Measurements from ENCODE around the gene PATE2.

Gene PATE2

GRCh38 chr11:125740617-125741016 is 38.0 kb downstream of the PATE2 start (continued):
- TF ChIP-seq ZNF677 (tag by site-specific recombination; IDR thresholded peaks at IDR 0.05) (no peak), ZEB2 (tag by site-specific recombination; IDR thresholded peaks at IDR 0.05) (no peak), ZNF518A (tag by site-specific recombination; conservative IDR thresholded peaks at IDR 0.05; ENCODE audit: low read depth) (no peak), TCF7L2 (IDR thresholded peaks at IDR 0.05; ENCODE audit: borderline replicate concordance, low read depth, low read length) (no peak), ZBTB6 (tag by site-specific recombination; IDR thresholded peaks at IDR 0.05) (no peak), ZBTB44 (tag by site-specific recombination; IDR thresholded peaks at IDR 0.05) (no peak)

- CTCF ChIA-PET, result interaction anchor here (0.6 kb wide), 1 partner anchor 564 kb away, joined by 3 read pairs; no protein-coding TSS in a partner anchor
- POLR2A ChIA-PET, result no interaction called here
- TF ChIP-seq ZFP3 (tag by site-specific recombination; IDR thresholded peaks at IDR 0.05; ENCODE audit: low read depth) (no peak), BCL11B (tag by site-specific recombination; IDR thresholded peaks at IDR 0.05; ENCODE audit: low read depth) (no peak), ZNF777 (tag by site-specific recombination; IDR thresholded peaks at IDR 0.05; ENCODE audit: borderline replicate concordance) (no peak), KLF16 (tag by site-specific recombination; IDR thresholded peaks at IDR 0.05) (no peak), ZNF148 (tag by site-specific recombination; IDR thresholded peaks at IDR 0.05; ENCODE audit: borderline replicate concordance) (no peak), ZNF132 (tag by site-specific recombination; IDR thresholded peaks at IDR 0.05; ENCODE audit: borderline replicate concordance) (no peak), KLF1 (tag by site-specific recombination; IDR thresholded peaks at IDR 0.05) (no peak), PRDM4 (tag by site-specific recombination; IDR thresholded peaks at IDR 0.05) (no peak), ZSCAN5A (tag by site-specific recombination; IDR thresholded peaks at IDR 0.05) (no peak), ZNF10 (tag by site-specific recombination; IDR thresholded peaks at IDR 0.05) (no peak), ZBTB11 (tag by site-specific recombination; conservative IDR thresholded peaks at IDR 0.05; ENCODE audit: low read depth) (no peak), IKZF3 (tag by site-specific recombination; IDR thresholded peaks at IDR 0.05) (no peak)
These were observed 49.7 kb downstream of the PATE2 start for GRCh38 chr11:125728969-125729368.

More at GRCh38 chr11:125728969-125729368, 49.7 kb downstream of the PATE2 start:
- no peak overlapping the region for H3K27ac ChIP-seq (ENCODE audit: extremely low read depth, low read depth, low read length)
- no peaks in the 10 kb centered on the region for H3K9me3 ChIP-seq (ENCODE audit: control insufficient read depth, insufficient read depth, low read depth, low read length)
- H3K4me1 ChIP-seq (ENCODE audit: control insufficient read depth, insufficient read depth, low read length), result no peaks in the 10 kb centered on the region
- no peak overlapping the region for H3K4me3 ChIP-seq (ENCODE audit: low read depth, low read length)
- H3K36me3 ChIP-seq (ENCODE audit: control insufficient read depth in 2 of 2, insufficient read depth in 1 of 2, low read length in 2 of 2), result no peaks in the 10 kb centered on the region

Measured in HEK293 (cell line).